ENCODE measurements around the gene CGRRF1.

CGRRF1 gene

DNA sequence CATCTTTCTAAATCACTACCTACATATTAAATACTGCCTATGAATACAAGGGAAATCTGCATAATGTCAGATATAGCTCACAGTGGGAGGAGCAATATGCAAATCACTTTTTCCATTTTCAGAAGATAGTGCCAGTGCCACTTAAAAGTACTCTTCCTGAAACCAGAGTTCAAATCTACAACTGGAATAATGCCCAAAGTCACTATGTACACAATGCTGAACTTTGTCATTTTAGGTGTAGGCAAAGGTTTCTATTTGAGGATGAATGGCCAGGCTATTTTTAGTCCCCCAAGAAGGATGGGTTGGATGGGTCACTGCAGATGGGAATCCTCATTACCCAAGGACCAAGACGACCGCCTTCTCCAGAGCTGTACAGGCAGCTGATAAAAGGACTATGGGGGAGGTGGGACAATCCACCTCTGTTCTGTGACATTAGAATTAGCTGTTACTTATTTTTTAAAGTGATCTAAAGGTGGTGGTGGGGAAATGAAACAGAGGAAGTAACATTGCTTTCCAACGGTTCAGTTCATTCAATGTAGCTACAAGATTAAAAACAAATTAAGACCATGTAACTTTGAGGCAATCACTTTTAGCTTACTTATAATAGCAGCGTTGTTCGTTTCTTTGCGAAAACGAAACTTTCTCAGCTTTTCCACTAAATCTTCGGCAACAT lies 26.5 kb upstream of the CGRRF1 start:
- H3K9ac ChIP-seq (ENCODE audit: insufficient read length, low read depth): no peak overlapping the region
- H3K4me1 ChIP-seq (ENCODE audit: insufficient read depth, insufficient read length): no peaks in the 10 kb centered on the region
- no peaks in the 10 kb centered on the region for H3K27me3 ChIP-seq (ENCODE audit: insufficient read depth, insufficient read length)
- no peak for TF ChIP-seq SUZ12 (IDR thresholded peaks at IDR 0.05; ENCODE audit: extremely low read depth, insufficient read depth, insufficient read length)
- no peak overlapping the region for H3K4me3 ChIP-seq (ENCODE audit: insufficient read length, low read depth)
- no peak for DNase-seq (ENCODE audit: low read depth, low spot score)
- peaks cover 51% of the 10 kb centered on the region for H3K36me3 ChIP-seq (ENCODE audit: insufficient read depth, insufficient read length, low read length)
- no peaks in the 10 kb centered on the region for H3K9me3 ChIP-seq (ENCODE audit: insufficient read depth, low read length)

DNA sequence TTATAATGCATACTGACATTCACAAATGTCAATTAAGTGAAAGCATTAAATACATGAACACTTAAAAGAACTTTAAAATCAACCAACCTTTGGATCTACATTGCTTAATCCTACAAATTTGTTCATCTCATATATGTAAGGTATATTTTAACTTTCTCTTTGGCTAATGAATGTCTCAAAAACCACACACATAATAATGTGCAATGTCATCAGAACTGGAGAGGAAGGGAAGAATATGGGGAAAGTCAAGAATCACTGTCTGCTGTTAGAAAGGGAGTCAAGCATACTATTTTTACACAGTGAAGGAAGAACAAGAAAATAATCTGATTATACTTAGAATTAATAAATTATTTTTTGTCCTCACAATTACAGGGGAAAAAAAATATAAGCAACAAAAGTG lies 25.9 kb upstream of the CGRRF1 start:
- Histone ChIP-seq H3K36me3 (ENCODE audit: insufficient read depth, insufficient read length, low read length) (peaks cover 44% of the 10 kb centered on the region), H3K27me3 (ENCODE audit: insufficient read depth, insufficient read length) (no peaks in the 10 kb centered on the region), H3K9me3 (ENCODE audit: insufficient read depth, low read length) (no peaks in the 10 kb centered on the region), H3K9ac (ENCODE audit: insufficient read length, low read depth) (no peak overlapping the region), H3K4me3 (ENCODE audit: insufficient read length, low read depth) (no peak overlapping the region), H3K4me1 (ENCODE audit: insufficient read depth, insufficient read length) (no peaks in the 10 kb centered on the region)
- TF ChIP-seq YY1 (IDR thresholded peaks at IDR 0.05; ENCODE audit: insufficient read depth, insufficient read length) (no peak), SUZ12 (IDR thresholded peaks at IDR 0.05; ENCODE audit: extremely low read depth, insufficient read depth, insufficient read length) (no peak), ZNF274 (IDR thresholded peaks at IDR 0.05; ENCODE audit: low read depth, low read length) (no peak)
- no peak for DNase-seq (ENCODE audit: low read depth, low spot score)

DNA sequence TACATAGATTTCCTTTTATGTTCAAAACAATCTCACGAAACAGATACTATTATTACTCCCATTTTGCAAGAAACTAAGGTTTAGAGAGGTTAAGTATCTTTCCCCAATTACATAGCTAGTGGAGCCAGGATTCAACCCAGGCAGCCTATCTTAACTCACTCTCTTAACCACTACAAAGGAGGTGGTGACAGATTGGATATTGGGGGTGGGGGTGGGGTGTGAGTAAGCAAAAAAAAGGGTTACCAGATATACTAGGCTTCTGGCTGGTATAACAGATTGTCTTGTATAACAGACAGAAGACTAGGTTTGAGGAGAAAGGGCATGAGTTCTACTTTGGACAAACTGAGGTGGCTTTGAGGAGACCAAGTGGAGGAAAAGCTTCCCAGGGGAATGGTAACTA lies 23.0 kb upstream of the CGRRF1 start:
- Histone ChIP-seq H3K4me3 (ENCODE audit: insufficient read length, low read depth) (no peak overlapping the region), H3K9me3 (ENCODE audit: insufficient read depth, low read length) (no peaks in the 10 kb centered on the region), H3K9ac (ENCODE audit: insufficient read length, low read depth) (no peak overlapping the region), H3K27me3 (ENCODE audit: insufficient read depth, insufficient read length) (no peaks in the 10 kb centered on the region), H3K4me1 (ENCODE audit: insufficient read depth, insufficient read length) (no peaks in the 10 kb centered on the region), H3K36me3 (ENCODE audit: insufficient read depth, insufficient read length, low read length) (peaks cover 21% of the 10 kb centered on the region)
- DNase-seq (ENCODE audit: low read depth, low spot score): no peak
- TF ChIP-seq YY1 (IDR thresholded peaks at IDR 0.05; ENCODE audit: insufficient read depth, insufficient read length) (no peak), SUZ12 (IDR thresholded peaks at IDR 0.05; ENCODE audit: extremely low read depth, insufficient read depth, insufficient read length) (no peak), ZNF274 (IDR thresholded peaks at IDR 0.05; ENCODE audit: low read depth, low read length) (no peak)

DNA sequence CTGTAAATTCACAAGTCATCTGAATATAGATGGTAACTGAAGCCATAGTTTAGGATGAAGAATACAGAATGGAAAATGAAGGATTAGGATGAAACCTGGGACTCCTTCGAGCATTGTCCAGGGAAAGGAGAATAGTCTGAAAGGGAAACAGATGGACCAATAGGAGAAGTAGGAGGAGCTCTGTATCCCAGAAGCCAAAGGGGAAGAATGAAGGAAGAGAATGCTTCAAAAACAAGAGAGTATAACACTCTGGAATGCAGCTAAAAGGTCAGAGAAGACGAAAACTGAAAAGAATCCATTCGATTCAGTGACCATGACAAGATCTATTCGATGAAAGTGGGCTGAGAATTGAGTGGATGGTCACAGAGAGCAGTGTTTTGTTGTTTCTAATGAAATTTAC lies 21.9 kb upstream of the CGRRF1 start:
- Histone ChIP-seq H3K27me3 (ENCODE audit: insufficient read depth, insufficient read length) (no peaks in the 10 kb centered on the region), H3K9ac (ENCODE audit: insufficient read length, low read depth) (peak overlapping the region; percentile 92), H3K9me3 (ENCODE audit: insufficient read depth, low read length) (no peaks in the 10 kb centered on the region), H3K4me1 (ENCODE audit: insufficient read depth, insufficient read length) (no peaks in the 10 kb centered on the region), H3K36me3 (ENCODE audit: insufficient read depth, insufficient read length, low read length) (peaks cover 11% of the 10 kb centered on the region), H3K4me3 (ENCODE audit: insufficient read length, low read depth) (peak overlapping the region; percentile 85)
- DNase-seq (ENCODE audit: low read depth, low spot score): no peak
- TF ChIP-seq YY1 (IDR thresholded peaks at IDR 0.05; ENCODE audit: insufficient read depth, insufficient read length) (no peak), ZNF274 (IDR thresholded peaks at IDR 0.05; ENCODE audit: low read depth, low read length) (no peak), SUZ12 (IDR thresholded peaks at IDR 0.05; ENCODE audit: extremely low read depth, insufficient read depth, insufficient read length) (no peak)

DNA sequence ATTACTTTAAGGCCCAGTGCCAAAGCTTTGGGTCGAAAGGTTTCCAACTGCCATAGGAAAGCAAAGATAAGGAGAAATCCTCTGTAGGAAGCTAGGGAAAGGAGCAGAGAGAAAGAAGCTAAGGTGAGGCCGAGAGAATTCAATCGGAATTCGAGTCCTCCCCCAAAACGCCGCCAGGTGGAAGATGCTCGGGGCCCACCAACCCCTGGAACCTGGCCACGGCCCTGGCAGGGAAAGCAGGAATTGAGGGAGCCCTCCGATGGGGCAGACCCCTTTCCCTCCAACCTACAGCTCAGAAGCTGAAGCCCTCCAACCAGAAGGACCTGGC lies 21.4 kb upstream of the CGRRF1 start:
- Histone ChIP-seq H3K4me1 (ENCODE audit: insufficient read depth, insufficient read length) (no peaks in the 10 kb centered on the region), H3K9ac (ENCODE audit: insufficient read length, low read depth) (peak overlapping the region; percentile 92), H3K9me3 (ENCODE audit: insufficient read depth, low read length) (no peaks in the 10 kb centered on the region), H3K36me3 (ENCODE audit: insufficient read depth, insufficient read length, low read length) (peaks cover 6% of the 10 kb centered on the region), H3K4me3 (ENCODE audit: insufficient read length, low read depth) (peak overlapping the region; percentile 85), H3K27me3 (ENCODE audit: insufficient read depth, insufficient read length) (no peaks in the 10 kb centered on the region)
- TF ChIP-seq ZNF274 (IDR thresholded peaks at IDR 0.05; ENCODE audit: low read depth, low read length) (no peak), YY1 (IDR thresholded peaks at IDR 0.05; ENCODE audit: insufficient read depth, insufficient read length) (no peak), SUZ12 (IDR thresholded peaks at IDR 0.05; ENCODE audit: extremely low read depth, insufficient read depth, insufficient read length) (no peak)
- DNase-seq (ENCODE audit: low read depth, low spot score): no peak

DNA sequence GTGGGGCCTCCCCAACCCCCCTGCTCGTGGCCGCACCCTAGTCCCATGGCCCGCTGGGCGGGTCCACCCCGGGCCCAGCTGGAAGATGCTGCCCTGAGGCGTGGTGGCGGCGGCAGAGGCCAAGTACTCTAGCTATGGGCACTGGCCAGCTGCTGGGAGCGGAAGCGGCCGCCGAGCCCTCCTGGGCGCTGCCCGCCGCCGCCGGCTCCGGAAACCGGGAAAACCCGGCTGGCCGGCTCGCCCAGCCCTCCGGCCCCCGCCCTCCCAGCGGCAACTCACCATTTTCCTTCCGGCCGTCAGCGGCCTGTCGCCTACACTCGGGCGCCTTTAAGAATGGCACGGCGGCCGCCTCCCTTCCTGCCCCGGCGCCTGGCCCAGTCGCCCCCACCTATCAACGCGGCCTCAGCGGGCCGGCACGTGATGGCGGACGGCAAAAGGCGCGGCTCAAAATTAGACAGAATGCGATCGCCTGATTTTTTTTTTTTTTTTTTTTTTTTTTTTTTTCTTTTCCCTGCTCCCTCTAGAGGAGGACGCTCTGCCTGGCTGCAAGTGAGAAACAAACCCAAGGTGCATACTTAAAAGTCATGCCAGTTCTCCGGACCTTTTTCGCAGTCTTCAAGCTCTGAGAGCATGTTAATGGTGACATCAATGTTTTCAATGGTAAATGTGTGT lies 20.9 kb upstream of the CGRRF1 start, which contains the start of gene GMFB:
TSS of gene GMFB (minus strand) at position 335 of the 672 bp plus-strand sequence. CDS start at position 282, 53 bp downstream.
- Histone ChIP-seq H3K36me3 (ENCODE audit: insufficient read depth, insufficient read length, low read length) (peaks cover under 1% of the 10 kb centered on the region), H3K4me3 (ENCODE audit: insufficient read length, low read depth) (peak within 1 kb of the TSS; percentile 85), H3K9me3 (ENCODE audit: insufficient read depth, low read length) (no peaks in the 10 kb centered on the region), H3K9ac (ENCODE audit: insufficient read length, low read depth) (peak within 1 kb of the TSS; percentile 92), H3K27me3 (ENCODE audit: insufficient read depth, insufficient read length) (no peaks in the 10 kb centered on the region), H3K4me1 (ENCODE audit: insufficient read depth, insufficient read length) (peaks cover 2% of the 10 kb centered on the region)
- TF ChIP-seq SUZ12 (IDR thresholded peaks at IDR 0.05; ENCODE audit: extremely low read depth, insufficient read depth, insufficient read length) (no peak), ZNF274 (IDR thresholded peaks at IDR 0.05; ENCODE audit: low read depth, low read length) (no peak), YY1 (IDR thresholded peaks at IDR 0.05; ENCODE audit: insufficient read depth, insufficient read length) (no peak)
- DNase-seq (ENCODE audit: low read depth, low spot score): peak; percentile 71

DNA sequence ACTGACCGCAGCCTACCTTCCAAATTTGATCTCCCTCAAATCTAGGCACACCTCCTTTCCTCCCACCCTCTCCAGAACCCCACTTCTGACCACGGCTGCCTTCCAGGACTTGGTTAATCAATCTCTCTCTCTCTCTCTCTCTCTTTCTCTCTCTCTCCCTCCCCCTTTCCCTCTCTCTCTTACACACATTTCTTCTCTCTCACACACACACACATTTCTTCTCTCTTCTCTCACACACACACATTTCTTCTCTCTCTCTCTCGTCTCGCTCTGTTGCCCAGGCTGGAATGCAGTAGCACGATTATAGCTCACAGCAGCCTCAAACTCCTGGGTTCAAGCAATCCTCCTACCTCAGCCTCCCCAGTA lies 20.4 kb upstream of the CGRRF1 start:
- Histone ChIP-seq H3K4me1 (ENCODE audit: insufficient read depth, insufficient read length) (peaks cover 2% of the 10 kb centered on the region), H3K4me3 (ENCODE audit: insufficient read length, low read depth) (peak overlapping the region; percentile 85), H3K9ac (ENCODE audit: insufficient read length, low read depth) (peak overlapping the region; percentile 69), H3K9me3 (ENCODE audit: insufficient read depth, low read length) (no peaks in the 10 kb centered on the region), H3K27me3 (ENCODE audit: insufficient read depth, insufficient read length) (no peaks in the 10 kb centered on the region), H3K36me3 (ENCODE audit: insufficient read depth, insufficient read length, low read length) (no peaks in the 10 kb centered on the region)
- no peak for DNase-seq (ENCODE audit: low read depth, low spot score)
- TF ChIP-seq YY1 (IDR thresholded peaks at IDR 0.05; ENCODE audit: insufficient read depth, insufficient read length) (no peak), SUZ12 (IDR thresholded peaks at IDR 0.05; ENCODE audit: extremely low read depth, insufficient read depth, insufficient read length) (no peak), ZNF274 (IDR thresholded peaks at IDR 0.05; ENCODE audit: low read depth, low read length) (no peak)

Data from NT2/D1 (cell line).